OCI-LY1 (cell line): ENCODE measurements around the gene USP10.

Experiments
- H2AFZ ChIP-seq: fragments of 200-600 bp; sonication (generic), shearing (Covaris generic); 2 replicates; pipeline ENCODE4 v1.6.0; 2014; ENCODE audit warnings: antibody characterized with exemption, mild to moderate bottlenecking, low read length
- H3F3A ChIP-seq: fragments of 200-600 bp; sonication (generic), shearing (Covaris generic); 2 replicates; pipeline ENCODE4 v1.6.0; 2014; ENCODE audit warnings: mild to moderate bottlenecking, antibody characterized with exemption, low read length, moderate library complexity; ENCODE audit not compliant: insufficient read depth
- H3K27ac ChIP-seq: fragments of 200-600 bp; sonication (generic); 2 replicates; pipeline ENCODE4 v1.5.1; 2014; ENCODE audit warnings: low read length, mixed run types, mild to moderate bottlenecking, low read depth; ENCODE audit not compliant: poor library complexity, severe bottlenecking
- H3K27me3 ChIP-seq: fragments of 200-600 bp; sonication (generic); 2 replicates; pipeline ENCODE4 v1.6.0; 2014; ENCODE audit warnings: antibody characterized with exemption, mild to moderate bottlenecking, low read length, moderate library complexity; ENCODE audit not compliant: insufficient read depth
- H3K36me3 ChIP-seq: fragments of 200-600 bp; sonication (generic); 2 replicates; pipeline ENCODE4 v1.6.1; 2014; ENCODE audit warnings: mild to moderate bottlenecking, antibody characterized with exemption, low read length, moderate library complexity, mixed read lengths; ENCODE audit not compliant: insufficient read depth
- H3K4me1 ChIP-seq: fragments of 200-600 bp; sonication (generic); 2 replicates; pipeline ENCODE4 v1.5.1; 2014; ENCODE audit warnings: mild to moderate bottlenecking, low read length, moderate library complexity; ENCODE audit not compliant: insufficient read depth, severe bottlenecking
- H3K4me2 ChIP-seq: fragments of 200-600 bp; sonication (generic), shearing (Covaris generic); 2 replicates; pipeline ENCODE4 v1.6.1; 2014; ENCODE audit warnings: low read length
- H3K4me3 ChIP-seq: fragments of 200-600 bp; sonication (generic); 2 replicates; pipeline ENCODE4 v1.5.1; 2014; ENCODE audit warnings: low read length, low read depth, mild to moderate bottlenecking, mixed read lengths; ENCODE audit not compliant: poor library complexity, severe bottlenecking
- H3K79me2 ChIP-seq: fragments of 200-600 bp; shearing (Covaris generic); 2 replicates; pipeline ENCODE4 v1.6.1; 2016; ENCODE audit warnings: mixed run types, low read length, mixed read lengths; ENCODE audit not compliant: insufficient read depth
- H3K9ac ChIP-seq: fragments of 200-600 bp; sonication (generic), shearing (Covaris generic); 2 replicates; pipeline ENCODE4 v1.6.1; 2014; ENCODE audit warnings: mild to moderate bottlenecking, low read length, mixed read lengths
- H3K9me2 ChIP-seq: fragments of 200-600 bp; sonication (generic), shearing (Covaris generic); 2 replicates; pipeline ENCODE4 v1.6.1; 2014; ENCODE audit warnings: low read depth, mild to moderate bottlenecking, low read length, mixed read lengths
- H3K9me3 ChIP-seq: fragments of 200-600 bp; shearing (Covaris generic); 2 replicates; pipeline ENCODE4 v1.6.1; 2014; ENCODE audit warnings: low read length, mixed read lengths
- H4K20me1 ChIP-seq: fragments of 200-600 bp; sonication (generic), shearing (Covaris generic); 2 replicates; pipeline ENCODE4 v1.6.0; 2016; ENCODE audit warnings: mild to moderate bottlenecking, low read length; ENCODE audit not compliant: insufficient read depth
- EZH2 ChIP-seq: fragments of 200-600 bp; sonication (generic), shearing (Covaris generic); IDR thresholded peaks from 2 replicates; pipeline ENCODE4 v1.8.0; 2017; ENCODE audit warnings: borderline replicate concordance, mixed run types, mild to moderate bottlenecking, antibody characterized with exemption, low read length, moderate library complexity, mixed read lengths
- TF ChIP-seq, protein P1 (sequence below): fragments of 200-600 bp; sonication (generic), shearing (Covaris generic); IDR thresholded peaks from 2 replicates; pipeline ENCODE4 v1.5.1; 2017; ENCODE audit warnings: mild to moderate bottlenecking, antibody characterized with exemption, low read length, moderate library complexity, mixed read lengths

USP10 gene

DNA sequence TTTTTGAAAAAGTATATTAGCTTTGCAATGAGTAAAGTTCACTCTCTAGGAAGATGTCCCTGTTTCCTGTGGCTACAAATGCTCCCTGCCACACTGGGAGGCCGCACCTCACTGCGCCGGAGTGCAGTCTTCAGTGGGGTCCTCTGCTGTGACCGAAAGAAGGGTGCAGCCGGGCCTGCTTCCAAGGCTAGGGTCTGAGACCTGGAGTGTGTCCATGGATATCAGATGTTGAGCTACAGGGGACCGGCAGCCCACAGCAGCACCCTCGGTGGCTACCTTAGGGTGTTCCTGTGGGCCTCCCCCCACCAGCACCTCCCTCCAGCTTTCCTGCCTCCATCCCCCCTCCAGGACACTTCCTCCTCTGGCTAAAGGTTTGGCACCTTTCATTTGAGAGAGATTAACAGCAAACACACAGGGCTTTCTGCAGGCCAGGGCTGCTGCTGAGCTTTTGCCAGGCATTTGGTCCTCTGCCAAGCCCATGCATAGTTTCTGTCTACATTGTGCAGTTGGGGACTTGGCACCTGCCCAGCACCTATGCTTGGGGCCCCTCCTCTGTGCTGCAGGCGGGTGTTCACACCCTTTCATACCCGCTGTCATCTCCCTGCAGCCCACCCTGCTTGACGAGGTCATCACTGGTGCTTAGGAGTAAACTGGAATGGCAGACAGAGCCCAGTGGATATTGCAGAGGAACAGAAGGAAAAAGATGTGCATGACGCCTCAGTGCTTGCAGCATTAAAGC lies 86.2 kb downstream of the USP10 start:
- H3K36me3 ChIP-seq, result no peaks in the 10 kb centered on the region
- TF ChIP-seq EZH2, result no peak
- TF ChIP-seq, protein P1, sequence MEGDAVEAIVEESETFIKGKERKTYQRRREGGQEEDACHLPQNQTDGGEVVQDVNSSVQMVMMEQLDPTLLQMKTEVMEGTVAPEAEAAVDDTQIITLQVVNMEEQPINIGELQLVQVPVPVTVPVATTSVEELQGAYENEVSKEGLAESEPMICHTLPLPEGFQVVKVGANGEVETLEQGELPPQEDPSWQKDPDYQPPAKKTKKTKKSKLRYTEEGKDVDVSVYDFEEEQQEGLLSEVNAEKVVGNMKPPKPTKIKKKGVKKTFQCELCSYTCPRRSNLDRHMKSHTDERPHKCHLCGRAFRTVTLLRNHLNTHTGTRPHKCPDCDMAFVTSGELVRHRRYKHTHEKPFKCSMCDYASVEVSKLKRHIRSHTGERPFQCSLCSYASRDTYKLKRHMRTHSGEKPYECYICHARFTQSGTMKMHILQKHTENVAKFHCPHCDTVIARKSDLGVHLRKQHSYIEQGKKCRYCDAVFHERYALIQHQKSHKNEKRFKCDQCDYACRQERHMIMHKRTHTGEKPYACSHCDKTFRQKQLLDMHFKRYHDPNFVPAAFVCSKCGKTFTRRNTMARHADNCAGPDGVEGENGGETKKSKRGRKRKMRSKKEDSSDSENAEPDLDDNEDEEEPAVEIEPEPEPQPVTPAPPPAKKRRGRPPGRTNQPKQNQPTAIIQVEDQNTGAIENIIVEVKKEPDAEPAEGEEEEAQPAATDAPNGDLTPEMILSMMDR, result no peak
- no peaks in the 10 kb centered on the region for H4K20me1 ChIP-seq
- no peaks in the 10 kb centered on the region for H3K79me2 ChIP-seq
- no peaks in the 10 kb centered on the region for H3F3A ChIP-seq
- no peak overlapping the region for H2AFZ ChIP-seq
- H3K27me3 ChIP-seq, result no peaks in the 10 kb centered on the region
- H3K27ac ChIP-seq, result no peak overlapping the region
- no peaks in the 10 kb centered on the region for H3K9me3 ChIP-seq
- H3K9me2 ChIP-seq, result no peaks in the 10 kb centered on the region
- no peak overlapping the region for H3K4me3 ChIP-seq
- no peaks in the 10 kb centered on the region for H3K4me1 ChIP-seq
- no peak overlapping the region for H3K9ac ChIP-seq
- no peak overlapping the region for H3K4me2 ChIP-seq

DNA sequence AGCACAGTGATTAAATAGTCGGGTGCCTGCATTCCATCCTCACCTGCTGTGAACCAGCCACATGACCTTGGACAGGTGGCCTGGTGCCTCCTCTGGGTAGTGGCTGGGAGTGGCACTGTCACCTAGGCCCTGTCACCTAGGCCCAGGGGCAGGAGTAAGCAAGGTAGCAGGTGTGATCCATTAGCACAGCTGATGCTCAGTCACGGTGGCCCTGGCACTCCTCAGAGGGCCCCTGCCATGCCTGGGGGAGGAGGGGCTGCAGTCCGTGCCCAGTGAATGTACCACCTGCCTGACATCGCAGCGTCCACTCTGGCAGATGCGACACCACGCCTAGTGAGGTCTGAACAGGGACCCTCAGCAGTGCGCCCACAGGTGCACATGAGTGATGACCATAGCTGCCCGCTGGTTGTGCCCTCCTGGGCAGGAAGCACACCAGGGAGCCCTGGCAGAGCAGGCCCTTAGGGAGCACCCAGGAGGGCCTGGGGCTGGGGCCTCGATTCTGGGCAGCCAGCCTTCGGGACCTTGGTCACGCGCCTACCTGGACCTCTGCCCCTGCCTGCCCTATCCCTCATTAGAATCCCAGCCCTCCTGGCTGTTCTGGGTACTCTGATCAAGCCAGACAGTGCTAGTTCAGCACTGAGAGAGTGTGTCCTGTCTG lies 86.9 kb downstream of the USP10 start:
- H3F3A ChIP-seq, result no peaks in the 10 kb centered on the region
- H2AFZ ChIP-seq, result no peak overlapping the region
- no peak overlapping the region for H3K9ac ChIP-seq
- no peak overlapping the region for H3K4me3 ChIP-seq
- H3K9me3 ChIP-seq, result no peaks in the 10 kb centered on the region
- H3K9me2 ChIP-seq, result no peaks in the 10 kb centered on the region
- no peaks in the 10 kb centered on the region for H3K27me3 ChIP-seq
- H3K4me1 ChIP-seq, result no peaks in the 10 kb centered on the region
- no peaks in the 10 kb centered on the region for H3K79me2 ChIP-seq
- no peak for TF ChIP-seq EZH2
- TF ChIP-seq, protein P1, result no peak
- H4K20me1 ChIP-seq, result no peaks in the 10 kb centered on the region
- H3K27ac ChIP-seq, result no peak overlapping the region
- no peaks in the 10 kb centered on the region for H3K36me3 ChIP-seq
- H3K4me2 ChIP-seq, result no peak overlapping the region

DNA sequence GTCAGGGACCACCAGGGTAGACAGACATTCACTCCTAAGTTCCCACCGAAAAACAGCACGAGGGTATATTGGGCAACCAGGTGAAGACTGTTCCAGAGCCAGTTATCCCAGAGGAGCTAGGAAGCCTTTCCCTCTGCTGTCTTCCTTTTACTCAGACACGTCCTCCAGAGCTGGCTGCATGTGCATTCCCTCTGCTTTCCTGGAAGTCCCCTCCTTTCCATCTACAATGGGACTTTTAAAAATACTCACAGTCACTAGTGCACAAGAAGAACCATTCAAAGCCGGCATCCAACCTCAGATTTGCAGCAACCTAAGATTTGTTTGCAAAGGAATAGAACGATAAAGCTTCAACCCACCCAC lies 87.4 kb downstream of the USP10 start:
- no peaks in the 10 kb centered on the region for H3K9me3 ChIP-seq
- H3K9me2 ChIP-seq, result no peaks in the 10 kb centered on the region
- no peaks in the 10 kb centered on the region for H3K36me3 ChIP-seq
- no peaks in the 10 kb centered on the region for H3K4me1 ChIP-seq
- H4K20me1 ChIP-seq, result no peaks in the 10 kb centered on the region
- no peak overlapping the region for H3K27ac ChIP-seq
- no peak overlapping the region for H3K4me2 ChIP-seq
- no peak overlapping the region for H3K9ac ChIP-seq
- H2AFZ ChIP-seq, result no peak overlapping the region
- H3K4me3 ChIP-seq, result no peak overlapping the region
- H3K27me3 ChIP-seq, result no peaks in the 10 kb centered on the region
- TF ChIP-seq, protein P1, result no peak
- no peaks in the 10 kb centered on the region for H3F3A ChIP-seq
- H3K79me2 ChIP-seq, result no peaks in the 10 kb centered on the region
